HG03565 (cell line): ENCODE data around the gene TNRC6A.
A peak's percentile ranks its signal among the peaks of the same experiment; 100 is the strongest.
"Not testable (repeated sequence)": the region's sequence is repeated elsewhere in the genome, so short reads cannot be mapped to it uniquely, and the experiment has no call there.

Source experiments
- ATAC-seq: cut with Tn5 transposase; IDR thresholded peaks from one replicate; pipeline ENCODE4 v1.9.1; 2021; ENCODE audit warnings: mild to moderate bottlenecking, moderate library complexity; ENCODE audit not compliant: unreplicated experiment

The TNRC6A gene

DNA sequence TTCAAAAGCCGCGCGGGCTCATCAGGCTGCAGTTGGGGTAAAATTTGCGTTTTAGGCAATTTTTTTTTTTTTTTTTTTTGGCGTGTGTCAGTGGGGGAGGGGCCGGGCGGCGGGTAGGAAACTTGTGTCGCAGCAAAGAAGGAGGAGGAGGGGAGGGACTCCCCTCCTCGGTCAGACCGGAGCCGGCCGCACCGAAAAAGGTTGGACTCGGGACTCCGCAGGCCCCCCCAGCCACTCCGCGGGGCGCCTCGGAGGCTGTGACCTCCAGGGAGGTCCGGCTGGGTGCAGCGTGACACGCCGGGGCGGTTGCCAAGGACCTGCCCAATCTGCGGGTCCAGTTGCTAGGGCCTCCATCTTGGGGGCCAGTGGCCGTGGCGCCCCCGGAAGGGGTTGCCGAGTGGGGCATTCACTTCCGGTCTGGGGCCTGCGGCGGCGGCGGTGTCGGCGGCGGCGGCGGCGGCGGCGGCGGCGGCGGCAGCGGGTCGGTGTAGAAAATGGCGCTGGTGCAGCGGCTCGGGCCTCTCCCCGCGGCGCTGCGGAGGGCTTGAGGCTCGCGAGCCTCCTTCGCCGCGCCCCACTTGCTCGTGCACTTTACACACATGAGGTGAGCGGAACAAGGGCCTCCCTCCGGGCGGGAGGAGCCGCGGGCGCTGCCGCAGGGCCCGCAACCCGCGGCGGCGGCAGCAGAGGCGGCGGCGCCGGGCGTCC lies at the start of gene TNRC6A:
Gene TNRC6A (plus strand): TSS at position 409 of the 708 bp plus-strand sequence. CDS start 191 bp downstream, at position 600.
- ATAC-seq = peak; percentile 84

DNA sequence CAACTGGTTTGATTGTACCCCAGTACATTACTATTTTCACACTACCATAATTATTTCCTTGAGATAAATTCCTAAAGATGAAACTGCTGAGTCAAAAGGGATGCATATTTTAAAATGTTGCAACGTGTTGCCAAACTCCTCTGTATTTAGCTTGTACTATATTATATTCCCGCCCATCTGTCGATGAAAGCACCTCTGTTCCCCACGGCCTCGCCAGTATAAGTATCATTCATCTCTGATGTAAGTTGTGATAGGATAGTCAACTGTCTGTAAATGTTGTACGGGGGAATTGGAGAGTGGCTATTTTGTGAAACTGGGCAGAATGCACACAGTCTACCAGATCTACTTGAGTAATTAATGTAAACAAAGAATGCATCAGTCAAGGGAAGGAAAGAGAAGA lies 47.7 kb upstream of the TNRC6A start:
- ATAC-seq = no peak

DNA sequence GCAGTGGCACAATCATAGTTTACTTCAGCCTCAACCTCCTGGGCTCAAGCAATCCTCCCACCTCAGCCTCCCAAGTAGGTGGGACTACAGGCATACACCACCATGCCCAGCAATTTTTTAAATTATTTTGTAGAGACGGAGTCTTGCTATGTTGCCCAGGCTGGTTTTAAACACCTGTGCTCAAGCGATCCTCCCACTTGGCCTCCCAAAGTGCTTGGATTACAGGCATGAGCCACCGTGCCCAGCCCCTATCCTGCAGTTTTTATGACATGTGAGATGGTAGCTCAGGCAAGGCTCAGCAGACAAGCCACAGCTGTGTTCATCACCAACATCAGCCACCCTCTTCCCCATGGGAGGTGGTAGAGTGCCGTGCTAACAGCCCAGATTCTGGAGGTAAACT lies 46.2 kb upstream of the TNRC6A start:
- ATAC-seq = no peak

DNA sequence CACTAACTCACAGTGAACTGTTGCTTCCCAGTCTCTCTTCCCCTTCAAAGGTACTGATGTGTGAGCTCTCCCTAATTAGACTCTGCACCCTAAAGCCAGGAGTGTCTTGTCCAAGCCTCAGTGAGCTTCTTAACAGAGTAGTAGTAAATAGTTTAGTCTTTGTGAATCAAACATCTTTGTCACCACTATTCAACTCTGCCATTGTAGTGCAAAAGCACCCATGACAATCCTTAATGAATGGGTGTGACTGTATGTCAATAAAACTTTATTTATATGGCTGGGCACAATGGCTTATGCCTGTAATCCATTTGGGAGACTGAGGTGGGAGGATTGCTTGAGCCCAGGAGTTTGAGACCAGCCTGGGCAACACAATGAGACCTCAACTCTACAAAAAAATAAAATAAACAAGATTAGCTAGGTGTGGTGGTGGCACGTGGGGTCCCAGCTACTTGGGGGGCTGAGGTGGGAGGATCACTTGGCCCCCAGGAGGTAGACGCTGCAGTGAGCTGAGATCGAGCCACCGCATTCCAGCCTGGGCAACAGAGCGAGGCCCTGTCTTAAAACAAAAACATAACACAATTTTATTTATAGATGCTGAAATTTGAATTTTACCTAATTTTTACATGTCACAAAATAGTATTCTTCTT lies 45.5 kb upstream of the TNRC6A start:
- no peak for ATAC-seq

DNA sequence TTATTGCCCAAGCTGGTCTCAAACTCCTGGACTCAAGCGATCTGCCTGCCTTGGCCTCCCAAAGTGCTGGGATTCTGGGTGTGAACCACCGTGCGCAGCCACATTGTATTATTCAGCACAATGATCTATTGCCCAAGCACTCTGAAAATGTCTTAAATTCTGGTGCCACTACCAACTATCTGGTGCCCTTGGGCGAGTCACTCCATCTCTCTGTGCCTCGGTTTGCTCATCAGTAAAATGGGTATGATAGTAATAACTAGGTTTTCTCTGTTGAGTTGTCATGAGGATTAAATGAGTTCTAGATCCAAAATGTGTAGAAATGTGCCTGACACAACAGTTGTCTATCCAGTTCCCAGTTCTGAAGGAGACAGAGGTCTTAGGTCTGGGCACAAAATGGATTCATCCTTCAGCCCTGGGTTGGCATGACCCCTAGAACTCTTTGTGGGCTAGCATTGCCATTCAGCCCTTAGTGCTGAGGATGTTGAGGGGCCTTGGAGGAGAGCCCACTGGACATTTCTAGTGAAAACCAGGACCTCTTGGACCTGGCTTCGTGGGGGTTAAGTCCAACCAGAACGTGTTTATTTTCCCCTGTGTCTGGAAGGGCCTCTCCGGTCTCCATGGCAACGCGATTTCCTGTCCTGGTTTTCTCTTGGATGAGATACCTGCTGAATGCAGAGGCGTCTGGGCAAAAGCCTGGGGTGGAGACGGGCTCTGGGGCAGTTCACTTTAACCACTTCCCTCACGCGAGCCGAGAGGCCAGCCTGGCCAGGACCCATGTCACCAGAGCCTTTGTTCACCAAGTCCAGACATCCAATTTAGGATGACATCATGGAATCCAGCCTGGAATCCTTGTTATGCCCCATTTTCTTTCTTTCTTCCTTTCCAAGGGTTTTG lies 43.7 kb upstream of the TNRC6A start:
- ATAC-seq = no peak

DNA sequence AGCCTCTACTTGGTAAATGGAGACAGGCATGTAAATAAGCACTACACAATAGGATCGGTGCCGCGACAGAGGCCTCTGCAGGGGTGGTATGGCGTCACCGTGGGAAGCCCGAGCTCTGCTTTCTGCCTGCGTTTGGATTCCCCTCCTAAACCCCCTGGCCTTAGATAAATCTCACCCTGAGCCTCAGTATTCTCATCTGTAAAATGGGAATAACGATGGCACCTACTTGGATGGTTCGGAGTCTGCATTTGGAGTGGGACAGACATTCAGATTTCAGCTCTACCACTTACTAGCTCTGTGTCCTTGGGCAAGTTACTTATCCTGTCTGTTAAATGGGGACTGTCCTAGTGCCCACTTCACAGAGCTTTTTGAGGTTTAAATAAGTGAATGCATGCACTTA lies 42.8 kb upstream of the TNRC6A start:
- ATAC-seq = no peak

DNA sequence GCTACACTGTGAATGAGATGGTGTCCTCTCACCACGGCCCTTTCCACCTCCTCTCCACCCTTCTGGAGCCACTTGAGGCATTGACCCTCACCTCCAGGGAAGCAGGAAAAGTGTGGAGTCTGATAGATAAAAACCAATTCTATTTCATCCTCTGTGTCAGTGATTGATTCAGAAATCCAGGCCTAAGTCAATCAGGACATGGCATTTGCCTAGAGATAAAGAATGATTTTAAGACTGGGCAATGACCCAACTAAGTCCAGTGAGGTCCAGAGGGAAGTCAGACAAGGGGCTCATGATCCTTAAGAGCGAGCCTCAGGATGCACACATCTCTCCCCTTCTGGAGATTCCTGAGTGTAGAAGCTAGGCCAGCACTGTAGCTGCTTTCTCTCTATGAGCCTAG lies 41.1 kb upstream of the TNRC6A start:
- no peak for ATAC-seq

DNA sequence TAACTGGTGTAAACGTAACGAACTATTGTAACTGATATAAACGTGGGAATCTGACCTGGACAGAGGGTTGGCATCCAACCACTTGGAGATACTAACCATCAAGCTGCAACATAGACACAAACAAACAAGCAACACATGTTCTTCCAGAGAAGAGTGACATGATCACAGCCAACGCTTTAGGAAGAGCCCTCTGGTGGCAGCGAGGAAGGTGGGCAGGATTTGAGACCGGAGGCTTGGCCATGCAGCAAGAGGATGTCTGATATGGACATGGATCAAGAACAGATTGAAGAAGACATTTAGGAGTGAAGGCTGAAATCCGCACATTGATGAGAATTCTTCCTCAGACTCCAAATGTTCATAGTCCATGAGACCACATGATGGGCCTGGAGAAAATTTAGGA lies 40.3 kb upstream of the TNRC6A start:
- ATAC-seq = no peak

DNA sequence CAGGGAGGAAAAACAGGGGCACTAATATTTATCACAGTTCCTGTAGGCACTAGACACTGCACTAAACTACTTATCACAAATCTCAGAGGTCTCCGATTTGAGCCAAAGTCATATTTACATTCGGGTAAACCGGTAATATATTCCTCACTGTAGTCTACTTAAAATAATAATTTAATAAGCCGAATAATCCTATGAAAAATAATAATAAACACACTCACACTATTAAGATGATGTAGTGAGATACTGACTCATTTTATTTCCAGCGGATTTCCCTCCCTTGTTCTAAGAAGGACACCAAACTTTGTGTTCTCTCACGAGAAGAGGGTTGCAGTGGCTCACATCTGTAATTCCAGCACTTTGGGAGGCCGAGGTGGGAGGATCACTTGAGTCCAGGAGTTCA lies 36.6 kb upstream of the TNRC6A start:
- no peak for ATAC-seq

DNA sequence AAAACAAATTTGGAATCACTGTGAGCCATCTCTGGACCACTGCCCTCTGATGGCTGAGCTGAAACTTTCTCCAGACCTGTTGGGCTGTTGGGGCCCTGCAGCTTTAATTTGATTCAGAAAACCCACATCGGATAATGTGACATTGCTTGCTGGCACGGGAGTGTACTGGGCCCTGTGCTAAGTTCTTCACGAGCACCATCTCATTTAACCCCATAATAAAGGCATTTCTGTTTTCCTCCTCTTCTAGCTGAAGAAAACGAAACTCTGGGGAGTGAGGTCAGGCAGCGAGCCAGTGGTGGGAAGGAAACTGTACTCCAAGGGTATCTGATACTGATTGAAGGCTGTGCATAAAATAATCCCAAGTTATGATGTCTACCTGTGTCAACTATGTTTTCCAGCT lies 34.5 kb upstream of the TNRC6A start:
- no peak for ATAC-seq

DNA sequence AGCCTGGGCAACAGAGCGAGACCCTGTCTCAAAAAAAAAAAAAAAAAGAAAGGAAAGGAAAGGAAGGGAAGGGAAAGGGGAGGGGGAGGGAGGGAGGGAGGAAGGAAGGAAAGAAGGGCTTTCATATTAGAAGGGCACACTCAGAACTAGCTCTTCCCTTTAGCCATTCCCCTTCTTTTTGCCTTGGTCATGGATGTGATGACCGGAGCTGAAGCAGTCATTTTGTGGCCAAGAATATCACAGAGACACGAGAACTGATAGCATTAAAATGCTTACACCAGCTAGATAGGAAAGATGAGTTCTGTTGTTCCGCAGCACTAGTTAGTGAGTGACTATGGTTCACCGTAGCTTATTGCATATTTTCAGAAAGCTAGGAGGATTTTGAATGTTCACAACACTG lies 32.8 kb upstream of the TNRC6A start:
- ATAC-seq = no peak

DNA sequence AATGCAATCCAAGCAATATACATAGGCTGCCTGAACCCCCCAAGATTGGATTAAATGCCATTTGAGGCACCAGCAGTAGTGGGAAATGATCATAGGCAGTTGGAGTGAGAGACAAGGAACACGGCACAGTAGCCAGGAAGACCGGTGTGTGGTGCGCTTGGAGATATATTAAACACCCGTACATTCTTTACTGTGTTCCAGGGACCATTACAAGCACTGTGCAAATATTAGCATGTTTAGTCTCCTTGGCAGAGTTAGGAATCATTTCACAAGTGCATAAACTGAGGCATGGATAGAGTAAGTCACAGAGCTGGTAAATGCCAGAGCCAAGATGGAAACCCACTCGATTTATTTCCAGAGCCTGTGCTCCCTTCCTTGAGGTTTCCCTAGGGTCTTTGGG lies 31.1 kb upstream of the TNRC6A start:
- no peak for ATAC-seq

DNA sequence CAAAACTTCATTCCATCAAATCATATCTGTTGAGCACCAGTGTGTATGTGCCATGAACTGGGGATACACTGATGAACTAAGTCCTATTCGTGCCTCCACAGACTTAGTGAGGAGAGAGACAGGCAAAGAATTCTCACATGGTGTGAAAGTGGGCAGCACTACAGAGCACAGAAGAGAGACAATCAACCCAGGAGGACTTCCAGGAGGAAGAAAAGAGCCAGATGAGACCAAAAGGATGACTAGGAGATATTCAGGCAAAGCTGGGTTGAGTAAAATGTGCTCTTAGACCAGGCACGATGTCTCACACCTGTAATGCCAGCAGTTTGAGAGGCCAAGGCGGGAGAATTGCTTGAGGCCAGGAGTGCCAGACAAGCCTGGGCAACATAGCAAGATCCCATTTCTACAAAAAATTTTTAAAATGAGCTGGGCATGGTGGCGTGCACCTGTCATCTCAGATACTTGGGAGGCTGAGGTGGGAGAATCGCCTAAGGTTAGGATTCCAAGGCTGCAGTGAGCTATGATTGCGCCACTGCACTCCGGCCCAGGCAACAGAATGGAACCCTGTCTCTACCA lies 30.2 kb upstream of the TNRC6A start:
- no peak for ATAC-seq

DNA sequence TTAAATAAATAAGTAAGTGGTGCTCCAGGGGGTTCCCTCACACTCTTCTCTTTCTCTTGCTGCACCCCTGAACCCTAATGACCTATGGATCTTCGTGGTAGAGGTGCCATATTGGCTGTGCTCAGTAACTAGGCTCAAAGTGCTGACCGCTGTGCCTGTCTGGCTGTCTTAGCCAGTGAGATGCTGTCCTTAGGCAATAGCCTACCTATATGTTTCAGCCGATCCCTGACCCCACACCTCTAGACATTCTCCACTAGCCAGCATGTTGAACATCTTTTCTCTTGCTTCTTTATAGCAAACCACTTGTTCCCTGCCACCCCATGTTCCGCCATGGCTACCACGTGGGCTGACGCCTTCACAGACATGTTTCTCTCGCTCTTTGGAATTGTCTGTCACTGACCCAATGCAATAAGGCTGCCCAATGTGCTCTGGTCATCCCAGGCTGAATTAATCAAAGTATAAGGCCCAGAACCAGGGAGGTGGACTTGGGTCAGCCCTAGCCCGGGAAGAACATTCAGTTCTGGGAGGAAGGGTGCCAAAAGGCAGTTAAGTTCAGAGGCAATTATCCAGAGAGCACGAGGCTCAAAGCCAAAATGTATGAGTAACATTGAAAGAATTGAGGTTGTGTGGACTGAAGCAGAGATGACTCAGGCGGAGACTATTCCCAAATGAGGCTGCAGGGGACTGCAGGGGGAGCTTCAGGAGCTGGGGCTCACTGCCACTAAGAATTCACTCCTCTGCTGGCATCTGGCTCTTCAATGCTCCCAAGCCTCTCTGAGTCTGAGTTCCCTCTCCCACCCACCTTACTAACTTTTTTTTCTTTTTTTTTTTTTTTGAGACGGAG lies 28.7 kb upstream of the TNRC6A start:
- no peak for ATAC-seq

DNA sequence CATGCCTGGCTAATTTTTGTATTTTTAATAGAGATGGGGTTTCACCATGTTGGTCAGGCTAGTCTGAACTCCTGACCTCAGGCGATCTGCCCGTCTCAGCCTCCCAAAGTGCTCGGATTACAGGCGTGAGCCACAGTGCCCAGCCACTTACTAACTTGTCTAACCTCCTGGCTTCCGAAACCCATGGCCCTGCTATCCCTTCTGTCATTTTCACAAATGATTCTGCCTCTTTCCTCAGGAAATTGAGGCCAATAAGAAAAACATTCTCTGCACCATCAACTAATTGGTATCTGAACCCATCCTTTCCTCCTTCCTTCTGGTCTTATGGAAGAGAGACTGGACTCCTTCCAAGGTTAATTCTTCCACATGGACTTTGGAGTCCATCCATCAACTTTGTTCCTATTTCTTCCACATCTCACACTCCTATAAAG lies 27.9 kb upstream of the TNRC6A start:
- ATAC-seq = no peak

DNA sequence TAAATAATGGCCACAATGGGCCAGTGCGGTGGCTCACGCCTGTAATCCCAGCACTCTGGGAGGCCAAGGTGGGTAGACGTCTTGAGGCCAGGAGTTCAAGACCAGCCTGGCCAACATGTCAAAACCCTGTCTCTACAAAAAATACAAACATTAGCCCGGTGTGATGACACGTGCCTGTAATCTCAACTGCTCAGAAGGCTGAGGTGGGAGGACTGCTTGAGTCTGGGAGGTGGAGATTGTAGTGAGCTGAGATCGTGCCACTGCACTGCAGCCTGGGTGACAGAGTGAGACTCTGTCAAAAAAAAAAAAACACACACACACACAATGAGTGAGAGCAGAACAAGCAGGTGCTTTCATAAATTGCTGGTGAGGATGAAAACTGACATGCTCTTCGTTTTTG lies 21.7 kb upstream of the TNRC6A start:
- ATAC-seq = not testable (repeated sequence)

DNA sequence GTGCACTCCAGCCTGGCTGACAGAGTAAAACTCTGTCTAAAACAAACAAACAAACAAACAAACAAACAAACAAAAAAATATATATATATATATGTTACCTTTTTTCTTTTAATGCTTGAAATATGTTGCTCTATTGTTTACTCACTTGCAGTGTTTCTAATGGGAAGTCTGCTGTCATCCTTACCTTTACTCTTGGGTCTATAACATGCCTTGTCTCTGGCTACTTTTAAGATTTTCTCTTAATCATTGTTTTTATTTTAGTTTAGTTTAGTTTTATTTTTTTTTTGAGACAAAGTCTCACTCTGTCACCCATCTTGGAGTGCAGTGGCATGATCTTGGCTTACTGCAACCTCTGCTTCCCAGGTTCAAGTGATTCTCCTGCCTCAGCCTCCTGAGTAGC lies 16.1 kb upstream of the TNRC6A start:
- ATAC-seq = no peak

DNA sequence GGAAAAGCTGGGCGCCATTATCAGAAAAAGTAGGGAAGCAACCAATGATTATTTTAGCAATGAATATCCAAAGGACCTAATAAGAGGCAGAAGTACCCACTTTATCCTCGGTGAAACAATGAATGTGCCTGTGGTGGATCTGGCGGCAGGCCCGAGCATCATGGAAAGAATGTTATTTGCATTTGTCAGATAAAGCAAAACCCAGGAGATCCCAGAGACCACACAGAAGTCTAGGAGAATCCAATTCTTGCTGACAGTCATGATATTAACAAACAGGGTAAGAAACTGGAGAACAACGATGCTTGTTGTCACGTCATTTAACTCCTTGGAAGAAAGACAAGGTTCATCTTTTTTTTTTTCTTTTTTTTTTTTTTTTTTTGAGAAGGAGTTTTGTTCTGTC lies 12.0 kb upstream of the TNRC6A start:
- ATAC-seq = no peak

DNA sequence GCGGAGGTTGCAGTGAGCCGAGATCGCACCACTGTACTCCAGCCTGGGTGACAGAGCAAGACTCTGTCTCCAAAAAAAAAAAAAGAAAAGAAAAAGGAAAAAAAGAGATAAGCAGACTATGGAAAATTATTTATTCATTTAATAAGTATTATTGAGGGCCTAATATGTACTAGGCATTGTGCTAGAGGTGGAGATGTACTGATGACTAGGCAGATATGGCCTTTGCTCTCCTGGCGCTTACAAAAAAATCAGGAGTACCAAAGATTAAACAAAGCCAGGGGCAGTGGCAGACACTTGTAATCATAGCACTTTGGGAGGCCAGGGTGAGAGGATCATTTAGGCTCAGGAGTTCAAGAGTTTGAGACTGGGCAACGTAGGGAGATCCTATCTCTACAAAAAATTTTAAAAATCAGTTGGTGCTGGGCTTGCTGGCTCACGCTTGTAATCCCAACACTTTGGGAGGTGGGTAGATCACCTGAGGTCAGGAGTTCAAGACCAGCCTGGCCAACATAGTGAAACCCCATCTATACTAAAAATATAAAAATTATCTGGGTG lies 10.4 kb upstream of the TNRC6A start:
- ATAC-seq = no peak

DNA sequence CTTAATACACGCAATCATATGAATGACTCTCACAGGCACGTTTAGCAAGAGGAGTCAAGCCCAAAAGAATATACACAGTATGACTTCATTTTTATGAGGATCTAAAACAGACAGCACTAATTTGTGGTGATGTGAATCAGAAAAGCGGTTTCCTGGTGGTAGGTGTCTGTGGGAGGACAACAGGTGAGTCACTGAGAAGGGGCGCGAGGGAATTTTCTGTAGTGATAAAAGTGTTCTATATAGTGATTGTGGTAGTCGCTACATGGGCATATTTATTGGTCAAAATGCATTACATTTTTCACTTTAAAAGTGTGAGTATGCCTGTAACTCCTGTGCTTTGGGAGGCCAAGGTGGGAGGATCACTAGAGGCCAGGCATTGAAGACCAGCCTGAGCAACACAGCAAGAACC lies 7.6 kb upstream of the TNRC6A start:
- ATAC-seq = no peak
